NCI-H2196 treated with DMSO at 0.1 percent for 48 hours (cell line): ENCODE data around the gene ACBD6.

Experiments
- DNase-seq: peaks from one replicate; lab custom pipeline; 2025; ENCODE audit not compliant: unreplicated experiment; lab: John Stamatoyannopoulos, UW

The ACBD6 gene

GRCh38 chr1:180309338-180309737 is 193.0 kb downstream of the ACBD6 start:
- no peak for DNase-seq

DNA sequence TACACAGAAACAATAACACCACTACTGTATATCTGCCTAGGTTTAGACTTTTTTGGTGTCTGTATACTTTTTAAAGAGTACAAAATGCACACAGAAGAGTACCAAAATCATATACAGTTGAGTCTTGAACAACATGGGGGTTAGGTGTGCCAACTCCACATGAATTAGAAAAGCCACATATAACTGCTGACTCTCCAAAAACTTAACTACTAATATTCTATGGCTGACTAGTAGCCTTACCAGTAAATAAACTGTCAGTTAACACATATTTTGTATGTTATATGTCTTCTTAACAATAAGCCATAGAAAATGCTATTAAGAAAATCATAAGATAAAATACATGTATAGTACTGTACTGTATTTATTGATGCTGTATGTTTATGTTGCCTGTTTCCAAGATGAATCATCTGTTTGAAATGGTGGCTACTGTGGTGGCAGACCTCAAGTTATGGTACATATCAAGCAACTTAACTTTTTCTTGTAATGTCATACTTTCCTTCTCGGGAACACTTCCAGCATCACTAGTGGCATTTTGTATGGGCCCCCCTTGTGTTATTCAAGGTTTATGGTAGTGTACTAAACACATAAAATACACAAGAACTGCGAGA is 201.1 kb downstream of the ACBD6 start:
- DNase-seq: no peak

DNA sequence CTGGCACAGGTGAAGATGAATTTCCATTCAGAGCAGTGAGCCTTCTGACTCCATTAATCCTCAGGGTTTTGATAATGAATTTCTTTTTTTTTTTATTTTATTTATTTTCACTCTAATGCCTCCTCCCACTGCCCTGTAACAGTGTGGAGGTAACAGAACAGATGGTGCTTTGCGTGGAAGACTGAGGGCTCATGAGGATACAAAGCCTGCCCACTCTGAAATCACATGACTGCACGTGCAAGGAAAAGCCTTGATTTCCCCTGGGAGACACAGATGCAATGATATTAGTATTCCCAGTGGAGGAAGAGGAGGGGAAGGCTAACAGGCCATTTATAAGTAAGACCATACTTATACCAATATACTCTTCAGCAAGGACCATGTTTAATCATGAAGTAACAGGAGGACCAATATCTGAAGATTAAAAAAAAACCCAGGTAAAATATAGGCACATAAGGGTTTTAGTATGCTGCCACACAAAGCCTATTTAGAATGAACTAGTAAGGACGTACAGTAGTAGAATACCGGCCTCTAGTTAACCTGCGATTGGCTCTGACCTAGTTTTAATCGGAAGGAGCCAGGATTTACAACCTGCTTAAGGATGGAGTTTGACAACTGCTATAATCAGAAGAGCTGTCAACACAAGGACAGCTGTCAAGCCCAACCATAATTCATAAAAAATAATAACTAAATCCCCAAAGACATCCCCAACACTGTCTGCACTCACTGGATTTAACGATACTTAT is 202.7 kb downstream of the ACBD6 start:
- no peak for DNase-seq

GRCh38 chr1:180295999-180296398 is 206.4 kb downstream of the ACBD6 start:
- DNase-seq: no peak

DNA sequence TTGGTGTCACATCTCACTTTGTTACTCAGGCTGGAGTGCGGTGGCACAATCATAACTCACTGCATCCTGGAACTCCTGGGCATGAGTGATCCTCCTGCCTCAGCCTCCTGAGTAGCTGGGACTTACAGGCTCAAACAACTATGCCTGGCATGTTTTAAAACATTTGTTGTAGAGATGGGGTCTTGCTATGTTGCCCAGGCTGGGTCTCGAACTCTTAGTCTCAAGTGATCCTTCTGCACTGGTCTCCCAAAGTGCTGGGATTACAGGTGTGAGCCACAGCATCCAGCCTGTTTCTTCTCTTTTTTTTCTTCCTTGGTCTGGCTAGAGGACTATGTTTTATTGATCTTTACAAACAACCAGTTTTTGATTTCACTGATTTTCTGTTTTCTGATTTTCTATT is 207.7 kb downstream of the ACBD6 start:
- DNase-seq: no peak

- no peak for DNase-seq
These were observed 211.4 kb downstream of the ACBD6 start for GRCh38 chr1:180291004-180291403.

GRCh38 chr1:180290265-180291001 is 211.9 kb downstream of the ACBD6 start:
- DNase-seq: no peak

DNA sequence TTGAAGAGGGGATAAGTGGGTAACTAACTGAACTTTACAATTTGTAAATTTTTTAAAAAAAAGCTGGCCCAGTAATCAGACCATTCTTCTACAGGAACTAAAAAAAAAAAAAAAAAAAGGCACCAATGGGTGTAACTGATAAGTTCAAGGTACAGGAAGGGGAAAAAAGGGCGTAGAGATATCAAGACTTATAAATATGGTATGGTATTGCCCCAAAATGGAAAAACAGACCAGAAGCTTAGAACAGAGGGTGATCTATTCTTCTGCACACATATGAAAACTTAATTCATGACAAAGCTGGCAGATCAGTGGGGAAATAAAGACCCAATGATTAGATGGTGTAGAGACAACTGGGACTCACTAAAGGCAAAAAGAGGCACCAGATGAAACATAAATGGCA is 213.4 kb downstream of the ACBD6 start:
- DNase-seq: no peak

- no peak for DNase-seq
These were observed 214.2 kb downstream of the ACBD6 start for GRCh38 chr1:180287988-180288705.

DNA sequence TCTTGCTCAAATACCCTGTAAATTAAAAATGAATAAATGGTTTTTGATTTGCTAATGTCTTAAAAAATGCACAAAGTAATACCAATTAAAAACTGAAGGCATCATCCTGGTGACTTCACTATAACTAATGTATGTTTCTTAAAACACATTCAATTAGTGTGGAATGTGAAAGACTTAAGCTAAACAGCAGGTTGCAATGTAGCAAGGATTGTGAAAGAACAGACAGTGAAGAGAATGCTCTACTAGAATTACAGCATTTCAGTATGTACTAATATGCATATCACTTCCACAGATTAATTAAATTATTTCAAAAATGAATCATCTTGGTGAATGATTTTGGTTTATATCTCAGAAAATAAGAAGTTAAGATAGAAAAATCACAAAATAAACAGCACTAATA is 216.0 kb downstream of the ACBD6 start:
- DNase-seq: no peak

GRCh38 chr1:180283098-180283497 is 219.3 kb downstream of the ACBD6 start:
- no peak for DNase-seq

DNA sequence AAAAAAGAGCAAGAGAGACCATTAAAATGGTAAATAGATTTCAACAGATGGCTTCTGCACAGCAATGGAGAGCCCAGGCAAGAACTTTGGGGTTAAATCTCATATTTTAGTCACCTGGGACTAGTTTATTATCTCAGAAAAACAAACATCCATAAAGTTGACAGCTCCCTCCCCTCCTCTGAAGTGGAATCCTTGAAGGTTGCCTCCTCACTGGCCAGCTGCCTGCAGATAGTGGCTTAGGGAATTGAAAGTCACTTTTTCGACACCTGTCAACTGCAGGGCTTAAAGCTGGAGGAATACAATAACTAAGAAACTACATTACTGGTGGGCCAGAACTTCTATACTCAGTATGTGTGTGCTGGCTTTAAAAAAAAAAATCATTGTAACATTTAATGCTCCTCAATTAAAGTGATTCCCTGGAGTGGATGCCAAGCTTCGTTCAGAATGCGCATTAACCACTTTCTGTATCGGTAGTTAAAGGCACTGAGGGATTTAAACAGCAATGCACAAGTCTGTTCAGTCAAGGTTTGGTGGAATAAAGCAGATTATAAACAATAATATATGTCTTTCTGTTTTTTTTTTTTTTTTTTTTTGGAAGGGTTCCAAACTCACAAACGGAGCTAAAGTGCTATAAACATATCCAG is 219.9 kb downstream of the ACBD6 start:
- DNase-seq: no peak

- DNase-seq: no peak
These were observed 220.9 kb downstream of the ACBD6 start for GRCh38 chr1:180281490-180281889.

- DNase-seq: no peak
These were observed 221.8 kb downstream of the ACBD6 start for GRCh38 chr1:180280617-180281016.

- DNase-seq: no peak
These were observed 222.7 kb downstream of the ACBD6 start for GRCh38 chr1:180279651-180280050.

GRCh38 chr1:180278596-180279395 is 223.6 kb downstream of the ACBD6 start:
- no peak for DNase-seq

- DNase-seq: no peak
These were observed 224.2 kb downstream of the ACBD6 start for GRCh38 chr1:180278194-180278515.

- DNase-seq: no peak
These were observed 224.7 kb downstream of the ACBD6 start for GRCh38 chr1:180277476-180278193.

DNA sequence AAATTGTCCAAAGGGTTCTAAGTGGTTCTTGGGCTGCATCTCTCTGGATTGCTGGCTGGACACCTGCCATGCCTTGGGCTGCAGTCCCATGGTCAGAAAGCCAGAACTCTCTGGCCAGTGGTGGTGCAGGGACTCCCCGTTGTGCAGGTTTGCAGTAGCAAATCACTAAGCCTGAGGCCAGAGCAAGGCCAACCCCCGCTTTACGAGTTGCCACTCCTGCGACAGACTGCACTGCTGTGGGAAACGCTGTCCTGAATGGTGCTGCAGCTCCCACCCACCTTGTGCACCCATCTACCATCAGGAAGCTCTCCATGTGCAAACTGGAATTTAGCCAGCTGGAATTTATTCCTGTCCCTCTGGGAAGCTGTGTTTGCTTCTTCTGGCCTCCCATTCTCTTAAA is 226.7 kb downstream of the ACBD6 start:
- no peak for DNase-seq

DNA sequence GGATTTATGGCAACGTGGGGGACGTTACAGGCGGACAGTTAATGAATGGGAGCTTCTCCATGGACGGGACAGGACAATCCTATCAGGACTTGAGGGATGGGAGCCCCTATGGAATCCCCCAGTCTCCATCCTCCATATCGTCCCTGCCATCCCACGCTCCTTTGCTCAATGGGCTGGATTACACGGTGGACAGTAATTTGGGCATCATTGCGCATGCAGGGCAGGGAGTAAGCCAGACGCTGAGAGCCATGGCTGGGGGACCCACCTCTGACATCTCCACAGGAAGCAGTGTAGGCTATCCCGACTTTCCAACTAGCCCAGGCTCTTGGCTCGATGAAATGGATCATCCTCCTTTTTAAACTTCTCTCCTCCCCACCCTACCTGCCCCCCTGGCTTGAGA is 228.2 kb downstream of the ACBD6 start:
- DNase-seq: no peak
